Aorta (tissue), 5 donors: ENCODE data around the gene RASAL1. TPM values are rescaled to one million over a fixed set of nuclear protein-coding genes. Genes with fewer than 3 reads are reported as not detected.
A peak's percentile ranks its signal among the peaks of the same experiment; 100 is the strongest.
"Not testable (repeated sequence)": the region's sequence is repeated elsewhere in the genome, so short reads cannot be mapped to it uniquely, and the experiment has no call there.

Experiments used
- ATAC-seq: fragments of 200-7000 bp; cut with Tn5 transposase; one replicate; pipeline ENCODE4 v1.9.1; 2022; ENCODE audit warnings: moderate library complexity; ENCODE audit not compliant: low FRiP score
- DNase-seq, 2 donors: peaks; one replicate each; pipeline ENCODE4 v3.0.0-alpha.2; 2020
- H3K27ac ChIP-seq, 2 donors: one replicate each; pipeline ENCODE4 v1.5.1; 2013; ENCODE audit warnings: low read length in 2 of 2, mild to moderate bottlenecking in 2 of 2, moderate library complexity in 2 of 2, control low read depth in 1 of 2, inconsistent platforms in 1 of 2, low read depth in 1 of 2
- H3K27me3 ChIP-seq, 2 donors: one replicate each; pipeline ENCODE4 v1.6.1; 2013; ENCODE audit warnings: control low read depth in 1 of 2, low read length in 1 of 2, mild to moderate bottlenecking in 1 of 2, moderate library complexity in 1 of 2; ENCODE audit not compliant: insufficient read depth in 2 of 2, control insufficient read depth in 1 of 2
- H3K36me3 ChIP-seq, 2 donors: one replicate each; pipeline ENCODE4 v1.6.1; 2013; ENCODE audit warnings: control low read depth in 1 of 2, low read length in 1 of 2, mild to moderate bottlenecking in 1 of 2; ENCODE audit not compliant: insufficient read depth in 2 of 2, control insufficient read depth in 1 of 2
- H3K4me1 ChIP-seq, 2 donors: one replicate each; pipeline ENCODE4 v1.6.1; 2013; ENCODE audit warnings: low read length in 2 of 2, control low read depth in 1 of 2, mild to moderate bottlenecking in 1 of 2, moderate library complexity in 1 of 2; ENCODE audit not compliant: insufficient read depth in 2 of 2, control insufficient read depth in 1 of 2
- H3K4me3 ChIP-seq, 2 donors: one replicate each; pipeline ENCODE4 v1.5.1; 2013; ENCODE audit warnings: low read length in 2 of 2, control low read depth in 1 of 2, mild to moderate bottlenecking in 1 of 2
- H3K9me3 ChIP-seq: one replicate; pipeline ENCODE4 v1.6.1; 2013; ENCODE audit warnings: mild to moderate bottlenecking, low read length; ENCODE audit not compliant: control insufficient read depth
- WGBS, 2 donors: extraction: QIAGEN DNeasy Blood & Tissue Kit; methylation state at CpG; one replicate each; pipeline ENCODE4 v1.1.7; 2013; 5-methylcytosine and 5-hydroxymethylcytosine counted together
- intact Hi-C, 2 donors: fragments of 100-400 bp; cut with DNase I; formaldehyde crosslinking; loops; one replicate each; pipeline versions ENCODE4 v1.14.2 to v1.15.0; 2022
- polyA plus RNA-seq, 2 donors: library from polyadenylated mRNA; stranded (reverse); fragments of 200-250 nt; gene quantifications; one replicate each; pipeline ENCODE4 v1.2.3, GENCODE V29; 2013
- total RNA-seq, 2 donors: library from RNA; stranded (reverse); fragmentation: NEBNext Ultra II Directional; extraction: Animal tissue kit (Norgen Biotek cat#: 25700); gene quantifications; one replicate each; pipeline ENCODE4 v1.2.1, GENCODE V29; 2021
- donor health status: healthy with polysubstance abuse.
- donor health status: Bipolar disorder and iron deficiency.
- donor health status: DM: no; HTN: no; CAD: no.
- donor health status: DM: no; HTN: no; CAD: no.
- donor health status: DM: yes; HTN: yes; CAD: no.

The RASAL1 gene
- total and polyA plus RNA-seq, 4 donors = not detected

- intact Hi-C loops = loop anchor here in 1 of 2 donors (5.0 kb wide), 1 partner anchor 97 kb away; no protein-coding TSS in a partner anchor
- Histone ChIP-seq H3K36me3 (no peaks in the 10 kb centered on the region), H3K27me3 (no peaks in the 10 kb centered on the region), H3K4me1 (no peaks in the 10 kb centered on the region), H3K27ac (no peak within 1 kb of the TSS), H3K4me3 (no peak within 1 kb of the TSS), H3K9me3 (no peaks in the 10 kb centered on the region)
- DNase-seq (peak in 1 of 2 donors; percentile 76), ATAC-seq (peak; percentile 20)
- WGBS, 2 donors = 23 to 29% methylated on average over 22 of the region's 22 CpGs
Observed at GRCh38 chr12:113149361-113150150, 14.0 kb upstream of the RASAL1 start, which contains the start of gene CFAP73. Gene CFAP73 (plus strand): TSS chr12:113149724. CDS start chr12:113149858, 134 bp downstream.

- DNase-seq (no peak), ATAC-seq (no peak)
- no peaks in the 10 kb centered on the region for H3K9me3 ChIP-seq
- H3K4me3 ChIP-seq = no peak overlapping the region
- H3K36me3 ChIP-seq = no peaks in the 10 kb centered on the region
- H3K27me3 ChIP-seq = no peaks in the 10 kb centered on the region
- intact Hi-C loops = no loop called here
- H3K27ac ChIP-seq = no peak overlapping the region
- 64 to 68% methylated on average over 2 of the region's 2 CpGs for WGBS, 2 donors
- no peaks in the 10 kb centered on the region for H3K4me1 ChIP-seq
Observed at GRCh38 chr12:113146999-113147398, 11.4 kb upstream of the RASAL1 start.

GRCh38 chr12:113145720-113146551, 10.4 kb upstream of the RASAL1 start:
- DNase-seq (peak in 1 of 2 donors; percentile 16), ATAC-seq (no peak)
- Histone ChIP-seq H3K4me1 (no peaks in the 10 kb centered on the region), H3K27ac (no peak overlapping the region), H3K36me3 (no peaks in the 10 kb centered on the region), H3K4me3 (no peak overlapping the region), H3K9me3 (no peaks in the 10 kb centered on the region), H3K27me3 (no peaks in the 10 kb centered on the region)
- 76 to 77% methylated on average over 12 of the region's 12 CpGs for WGBS, 2 donors
- intact Hi-C loops = no loop called here

GRCh38 chr12:113144806-113145205, 9.2 kb upstream of the RASAL1 start:
- Histone ChIP-seq H3K9me3 (no peaks in the 10 kb centered on the region), H3K4me1 (no peaks in the 10 kb centered on the region), H3K27ac (no peak overlapping the region), H3K27me3 (no peaks in the 10 kb centered on the region), H3K36me3 (no peaks in the 10 kb centered on the region), H3K4me3 (no peak overlapping the region)
- ATAC-seq (no peak), DNase-seq (no peak)
- intact Hi-C loops = no loop called here
- WGBS, 2 donors = 38 to 40% methylated on average over 5 of the region's 5 CpGs

GRCh38 chr12:113143959-113144358, 8.4 kb upstream of the RASAL1 start:
- 92 to 93% methylated on average over 8 of the region's 8 CpGs for WGBS, 2 donors

GRCh38 chr12:113142886-113143332, 7.3 kb upstream of the RASAL1 start:
- Histone ChIP-seq H3K36me3 (no peaks in the 10 kb centered on the region), H3K4me1 (no peaks in the 10 kb centered on the region), H3K4me3 (no peak overlapping the region), H3K27ac (no peak overlapping the region), H3K27me3 (no peaks in the 10 kb centered on the region), H3K9me3 (no peaks in the 10 kb centered on the region)
- peak in 1 of 2 donors; percentile 53 for DNase-seq
- 79 to 88% methylated on average over 5 of the region's 5 CpGs for WGBS, 2 donors
- no peak for ATAC-seq
- intact Hi-C loops = no loop called here

More at GRCh38 chr12:113143959-113144358, 8.4 kb upstream of the RASAL1 start:
- no peaks in the 10 kb centered on the region for H3K36me3 ChIP-seq
- no peaks in the 10 kb centered on the region for H3K27me3 ChIP-seq
- intact Hi-C loops = no loop called here
- DNase-seq (no peak), ATAC-seq (no peak)
- H3K9me3 ChIP-seq = no peaks in the 10 kb centered on the region
- no peak overlapping the region for H3K4me3 ChIP-seq
- no peaks in the 10 kb centered on the region for H3K4me1 ChIP-seq
- no peak overlapping the region for H3K27ac ChIP-seq

- 58 to 60% methylated on average over 17 of the region's 17 CpGs for WGBS, 2 donors
- no peaks in the 10 kb centered on the region for H3K36me3 ChIP-seq
- DNase-seq = peak; percentile 70 to 80
- H3K27ac ChIP-seq = no peak overlapping the region
- H3K4me1 ChIP-seq = no peaks in the 10 kb centered on the region
- no peaks in the 10 kb centered on the region for H3K27me3 ChIP-seq
- intact Hi-C loops = no loop called here
- no peaks in the 10 kb centered on the region for H3K9me3 ChIP-seq
- H3K4me3 ChIP-seq = no peak overlapping the region
- ATAC-seq = no peak
Observed at GRCh38 chr12:113142173-113142885, 6.8 kb upstream of the RASAL1 start.

GRCh38 chr12:113141716-113142115, 6.2 kb upstream of the RASAL1 start:
- H3K27ac ChIP-seq = not testable (repeated sequence)

More at GRCh38 chr12:113141716-113142115, 6.2 kb upstream of the RASAL1 start:
- H3K36me3 ChIP-seq, ATAC-seq, intact Hi-C loops, H3K27me3 ChIP-seq, H3K9me3 ChIP-seq, DNase-seq, H3K4me3 ChIP-seq, H3K4me1 ChIP-seq: not testable (repeated sequence)
- WGBS, 2 donors = 78 to 79% methylated on average over 3 of the region's 3 CpGs
